ENCODE data around the gene BFAR.

Gene BFAR

DNA sequence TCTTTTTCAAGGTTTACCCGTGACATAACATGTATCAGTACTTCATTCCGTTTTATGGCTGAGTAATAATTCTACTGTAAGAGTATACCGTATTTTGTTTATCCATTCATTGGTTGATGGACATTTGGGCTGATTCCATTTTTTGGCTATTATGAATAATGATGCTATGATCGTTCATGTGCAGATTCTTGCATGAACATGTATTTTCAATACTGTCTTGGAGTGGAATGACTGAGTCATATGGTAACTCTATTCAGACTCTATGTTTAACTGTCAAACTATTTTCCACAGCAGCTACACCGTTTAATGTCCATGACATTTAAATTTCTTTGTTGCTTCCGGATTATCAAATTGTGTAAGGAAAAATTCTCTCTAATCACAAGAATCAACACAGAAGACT lies 17.9 kb downstream of the BFAR start:
- H3K4me3 ChIP-seq (ENCODE audit: control insufficient read depth, low read depth, low read length), result no peak overlapping the region
- TF ChIP-seq, protein P1, sequence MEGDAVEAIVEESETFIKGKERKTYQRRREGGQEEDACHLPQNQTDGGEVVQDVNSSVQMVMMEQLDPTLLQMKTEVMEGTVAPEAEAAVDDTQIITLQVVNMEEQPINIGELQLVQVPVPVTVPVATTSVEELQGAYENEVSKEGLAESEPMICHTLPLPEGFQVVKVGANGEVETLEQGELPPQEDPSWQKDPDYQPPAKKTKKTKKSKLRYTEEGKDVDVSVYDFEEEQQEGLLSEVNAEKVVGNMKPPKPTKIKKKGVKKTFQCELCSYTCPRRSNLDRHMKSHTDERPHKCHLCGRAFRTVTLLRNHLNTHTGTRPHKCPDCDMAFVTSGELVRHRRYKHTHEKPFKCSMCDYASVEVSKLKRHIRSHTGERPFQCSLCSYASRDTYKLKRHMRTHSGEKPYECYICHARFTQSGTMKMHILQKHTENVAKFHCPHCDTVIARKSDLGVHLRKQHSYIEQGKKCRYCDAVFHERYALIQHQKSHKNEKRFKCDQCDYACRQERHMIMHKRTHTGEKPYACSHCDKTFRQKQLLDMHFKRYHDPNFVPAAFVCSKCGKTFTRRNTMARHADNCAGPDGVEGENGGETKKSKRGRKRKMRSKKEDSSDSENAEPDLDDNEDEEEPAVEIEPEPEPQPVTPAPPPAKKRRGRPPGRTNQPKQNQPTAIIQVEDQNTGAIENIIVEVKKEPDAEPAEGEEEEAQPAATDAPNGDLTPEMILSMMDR (IDR thresholded peaks at IDR 0.05; ENCODE audit: control insufficient read depth, insufficient read depth, low read depth, low read length, missing control alignments), result no peak

GRCh38 chr16:14652726-14653125 lies 20.0 kb downstream of the BFAR start:
- TF ChIP-seq, protein P1 (IDR thresholded peaks at IDR 0.05; ENCODE audit: control insufficient read depth, insufficient read depth, low read depth, low read length, missing control alignments), result no peak
- H3K4me3 ChIP-seq (ENCODE audit: control insufficient read depth, low read depth, low read length), result no peak overlapping the region
- DNase-seq (ENCODE audit: low read depth), result no peak

More for the DNA sequence above, 17.9 kb downstream of the BFAR start:
- no peak for DNase-seq (ENCODE audit: low read depth)

GRCh38 chr16:14658063-14658462 lies 25.3 kb downstream of the BFAR start:
- DNase-seq (ENCODE audit: low read depth), result no peak
- no peak overlapping the region for H3K4me3 ChIP-seq (ENCODE audit: control insufficient read depth, low read depth, low read length)
- TF ChIP-seq, protein P1 (IDR thresholded peaks at IDR 0.05; ENCODE audit: control insufficient read depth, insufficient read depth, low read depth, low read length, missing control alignments), result no peak

GRCh38 chr16:14667347-14668266 lies 34.9 kb downstream of the BFAR start:
- no peak for DNase-seq (ENCODE audit: low read depth)
- H3K4me3 ChIP-seq (ENCODE audit: control insufficient read depth, low read depth, low read length), result no peak overlapping the region
- TF ChIP-seq, protein P1 (IDR thresholded peaks at IDR 0.05; ENCODE audit: control insufficient read depth, insufficient read depth, low read depth, low read length, missing control alignments), result no peak

- no peak for DNase-seq (ENCODE audit: low read depth)
- TF ChIP-seq, protein P1 (IDR thresholded peaks at IDR 0.05; ENCODE audit: control insufficient read depth, insufficient read depth, low read depth, low read length, missing control alignments), result no peak
- H3K4me3 ChIP-seq (ENCODE audit: control insufficient read depth, low read depth, low read length), result no peak overlapping the region
Measured at GRCh38 chr16:14668556-14669223, 35.9 kb downstream of the BFAR start.

DNA sequence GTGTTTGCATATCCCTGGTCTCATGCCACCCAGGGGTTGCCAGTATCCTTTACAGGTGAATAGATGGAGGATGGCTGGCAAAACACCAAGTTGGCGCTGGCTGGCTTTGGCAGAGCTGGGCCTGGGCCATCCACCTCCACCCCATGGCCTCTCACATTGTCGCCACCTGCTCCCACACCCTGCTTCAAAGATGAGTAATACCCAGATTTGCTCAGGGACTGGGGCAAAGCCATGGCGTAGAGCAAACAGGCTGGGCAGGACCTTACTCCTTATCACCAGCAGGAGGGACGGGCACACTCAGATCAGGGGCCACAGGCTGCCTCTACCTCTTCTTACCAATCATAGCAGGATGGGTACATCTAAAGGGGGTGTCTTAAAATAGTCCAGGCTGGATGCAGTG lies 37.0 kb downstream of the BFAR start:
- DNase-seq (ENCODE audit: low read depth), result no peak
- H3K4me3 ChIP-seq (ENCODE audit: control insufficient read depth, low read depth, low read length), result no peak overlapping the region
- TF ChIP-seq, protein P1 (IDR thresholded peaks at IDR 0.05; ENCODE audit: control insufficient read depth, insufficient read depth, low read depth, low read length, missing control alignments), result no peak
